MCF 10A (cell line): Measurements from ENCODE around the gene SLC35D1. TPM values are rescaled to one million over a fixed set of nuclear protein-coding genes. Genes with fewer than 3 reads are reported as not detected.

Experiments
- BruUV-seq: library from RNA; stranded (reverse); fragments of 400-500 nt; replicated peaks from 2 replicates; lab custom pipeline; 2021; lab: Mats Ljungman, UMichigan
- CTCF ChIA-PET: fragments of 300-600 bp; sonication (Branson Sonifier 250); formaldehyde crosslinking; extraction: SDS; loops from one replicate; lab custom pipeline; 2021; ENCODE audit warnings: antibody characterized with exemption, inconsistent platforms; lab: Yijun Ruan, JAX
- POLR2A ChIA-PET: fragments of 300-600, 350-650 bp; sonication (Branson Sonifier 250); formaldehyde crosslinking; extraction: SDS; loops from one replicate; lab custom pipeline; 2020; ENCODE audit warnings: antibody characterized with exemption, inconsistent platforms; lab: Yijun Ruan, JAX
- DNase-seq: peaks from one replicate; pipeline ENCODE4 v3.0.0-alpha.2; 2018; ENCODE audit not compliant: unreplicated experiment
- H3K27ac Mint-ChIP-seq: one replicate; pipeline ENCODE4 v1.8.0; 2022; ENCODE audit warnings: mild to moderate bottlenecking, low read depth, mixed read lengths; ENCODE audit not compliant: unreplicated experiment
- H3K27me3 Mint-ChIP-seq: one replicate; pipeline ENCODE4 v1.8.0; 2022; ENCODE audit warnings: mixed read lengths; ENCODE audit not compliant: insufficient read depth, unreplicated experiment
- H3K36me3 Mint-ChIP-seq: one replicate; pipeline ENCODE4 v1.8.0; 2022; ENCODE audit warnings: mild to moderate bottlenecking, moderate library complexity, mixed read lengths; ENCODE audit not compliant: insufficient read depth, unreplicated experiment
- H3K4me1 Mint-ChIP-seq: one replicate; pipeline ENCODE4 v1.8.0; 2022; ENCODE audit warnings: mixed read lengths; ENCODE audit not compliant: insufficient read depth, unreplicated experiment
- H3K4me3 Mint-ChIP-seq: one replicate; pipeline ENCODE4 v1.8.0; 2022; ENCODE audit warnings: mild to moderate bottlenecking, moderate library complexity, mixed read lengths; ENCODE audit not compliant: unreplicated experiment
- H3K9me3 Mint-ChIP-seq: one replicate; pipeline ENCODE4 v1.8.0; 2022; ENCODE audit warnings: mixed read lengths; ENCODE audit not compliant: unreplicated experiment
- intact Hi-C: fragments of 100-400 bp; cut with micrococcal nuclease; formaldehyde crosslinking; loops from 2 replicates; pipeline ENCODE4 v1.14.1; 2022
- total RNA-seq: library from RNA; stranded (reverse); gene quantifications from 2 replicates; pipeline ENCODE4 v1.2.3, GENCODE V29; 2022
- TF ChIP-seq, protein P1 (sequence below): fragments of 200-600 bp; IDR thresholded peaks from one replicate; pipeline ENCODE4 v1.8.0; 2022; ENCODE audit warnings: antibody characterized with exemption, mild to moderate bottlenecking; ENCODE audit not compliant: unreplicated experiment

The SLC35D1 gene
- total RNA-seq, 1 experiment from 2014 or later = 11.5 TPM

DNA sequence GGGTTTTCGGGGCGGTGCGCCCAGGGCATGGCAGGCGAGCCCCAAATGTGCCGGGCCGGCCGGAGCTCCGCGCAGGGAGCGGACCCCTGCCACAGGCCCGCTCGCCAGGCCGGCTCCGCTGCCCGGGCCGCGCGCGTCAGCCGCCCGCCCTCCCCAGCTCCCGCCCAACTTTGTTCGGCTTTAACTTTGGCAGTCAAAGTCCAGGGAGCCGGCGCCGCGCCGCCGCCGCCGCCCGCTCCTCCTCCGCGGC lies 488 bp downstream of the SLC35D1 start:
- intact Hi-C loops = loop anchor here (1.0 to 5.0 kb wide), 3 partner anchors 57 to 126 kb away; no protein-coding TSS in a partner anchor
- BruUV-seq = no TSS peak
- H3K27me3 Mint-ChIP-seq = no peaks in the 10 kb centered on the region
- ChIA-PET POLR2A (interaction anchor here (0.6 to 4.7 kb wide), 24 partner anchors 11 to 508 kb away, joined by 3 to 33 read pairs (median 4); partner anchors contain the start of genes C1orf141, DNAI4 and MIER1), CTCF (interaction anchor here (0.7 to 10.1 kb wide), 9 partner anchors 42 to 782 kb away, joined by 3 to 125 read pairs (median 5); no protein-coding TSS in a partner anchor)
- peaks cover 34% of the 10 kb centered on the region for H3K36me3 Mint-ChIP-seq
- H3K27ac Mint-ChIP-seq = peak overlapping the region; percentile 87
- DNase-seq = no peak
- peaks cover 26% of the 10 kb centered on the region for H3K4me1 Mint-ChIP-seq
- TF ChIP-seq, protein P1, sequence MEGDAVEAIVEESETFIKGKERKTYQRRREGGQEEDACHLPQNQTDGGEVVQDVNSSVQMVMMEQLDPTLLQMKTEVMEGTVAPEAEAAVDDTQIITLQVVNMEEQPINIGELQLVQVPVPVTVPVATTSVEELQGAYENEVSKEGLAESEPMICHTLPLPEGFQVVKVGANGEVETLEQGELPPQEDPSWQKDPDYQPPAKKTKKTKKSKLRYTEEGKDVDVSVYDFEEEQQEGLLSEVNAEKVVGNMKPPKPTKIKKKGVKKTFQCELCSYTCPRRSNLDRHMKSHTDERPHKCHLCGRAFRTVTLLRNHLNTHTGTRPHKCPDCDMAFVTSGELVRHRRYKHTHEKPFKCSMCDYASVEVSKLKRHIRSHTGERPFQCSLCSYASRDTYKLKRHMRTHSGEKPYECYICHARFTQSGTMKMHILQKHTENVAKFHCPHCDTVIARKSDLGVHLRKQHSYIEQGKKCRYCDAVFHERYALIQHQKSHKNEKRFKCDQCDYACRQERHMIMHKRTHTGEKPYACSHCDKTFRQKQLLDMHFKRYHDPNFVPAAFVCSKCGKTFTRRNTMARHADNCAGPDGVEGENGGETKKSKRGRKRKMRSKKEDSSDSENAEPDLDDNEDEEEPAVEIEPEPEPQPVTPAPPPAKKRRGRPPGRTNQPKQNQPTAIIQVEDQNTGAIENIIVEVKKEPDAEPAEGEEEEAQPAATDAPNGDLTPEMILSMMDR = no peak
- peak overlapping the region; percentile 93 for H3K4me3 Mint-ChIP-seq
- H3K9me3 Mint-ChIP-seq = no peaks in the 10 kb centered on the region

DNA sequence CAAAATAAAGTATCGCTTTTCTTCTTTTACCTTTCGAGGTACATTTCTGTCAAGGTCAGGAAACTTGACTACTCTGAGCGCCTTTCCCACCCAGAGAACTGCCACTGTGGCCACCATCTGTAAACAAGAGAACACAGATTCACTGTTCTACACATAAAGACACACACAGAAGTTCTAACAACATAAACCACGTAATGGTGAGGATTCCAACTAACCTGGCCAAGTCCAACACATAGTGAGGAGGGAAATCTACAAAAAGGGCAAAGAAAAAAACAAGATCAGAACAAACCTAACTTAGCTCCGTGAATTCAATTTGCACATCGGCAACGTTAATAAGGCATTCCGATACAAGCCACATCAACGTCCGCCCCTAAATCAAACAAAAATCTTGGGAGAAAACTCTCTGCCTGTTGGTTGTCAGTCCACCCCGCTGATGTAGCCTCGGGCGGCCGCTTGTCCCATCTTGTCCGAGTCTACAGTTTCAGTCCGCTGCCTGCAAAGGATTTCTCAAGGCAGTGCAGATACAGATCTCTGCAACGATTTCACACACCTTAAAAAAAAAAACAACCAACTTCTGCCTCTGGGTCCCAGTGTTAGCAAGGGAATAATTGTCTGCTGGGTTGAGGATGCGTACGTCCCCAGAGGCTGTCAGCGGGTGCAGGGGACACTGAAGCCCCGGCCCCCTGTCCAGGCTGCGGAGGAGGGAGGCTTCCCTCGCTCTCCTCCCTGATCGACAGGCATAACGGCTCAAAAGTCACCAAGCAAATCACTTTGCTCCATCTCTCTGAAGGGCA lies 1.0 kb downstream of the SLC35D1 start:
- Mint-ChIP-seq H3K27ac (peak overlapping the region; percentile 87), H3K4me1 (peaks cover 20% of the 10 kb centered on the region), H3K4me3 (peak overlapping the region; percentile 93), H3K9me3 (no peaks in the 10 kb centered on the region), H3K36me3 (peaks cover 35% of the 10 kb centered on the region), H3K27me3 (no peaks in the 10 kb centered on the region)
- peak; percentile 84 for DNase-seq
- TF ChIP-seq, protein P1 = no peak
- TSS peak; percentile 30 for BruUV-seq
- intact Hi-C loops = loop anchor here (1.0 to 5.0 kb wide), 3 partner anchors 56 to 126 kb away; no protein-coding TSS in a partner anchor
- ChIA-PET POLR2A (interaction anchor here (0.6 to 4.7 kb wide), 27 partner anchors 9 to 304 kb away, joined by 3 to 33 read pairs (median 4); partner anchors contain the start of genes C1orf141, DNAI4 and MIER1), CTCF (interaction anchor here (0.7 to 10.1 kb wide), 9 partner anchors 43 to 781 kb away, joined by 3 to 125 read pairs (median 5); no protein-coding TSS in a partner anchor)

DNA sequence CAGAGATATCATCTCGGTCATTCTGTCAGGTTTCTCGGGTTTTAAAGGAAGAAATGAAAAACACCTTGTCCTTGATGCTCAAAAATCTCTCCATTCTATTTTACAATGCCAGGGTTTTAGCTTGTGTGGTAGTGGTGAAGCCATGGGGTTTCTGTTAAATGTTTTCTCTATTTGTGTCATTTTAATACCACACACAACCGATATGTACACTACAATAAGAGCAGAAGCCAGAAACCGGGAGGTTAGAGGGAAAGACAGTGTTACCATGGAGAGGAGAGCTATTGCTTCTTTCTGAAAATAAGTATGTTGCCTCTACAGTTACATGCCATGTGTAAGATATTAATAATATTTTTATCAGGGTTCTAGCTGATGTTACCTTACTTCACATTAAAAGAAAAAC lies 2.8 kb downstream of the SLC35D1 start:
- Mint-ChIP-seq H3K4me1 (peaks cover 20% of the 10 kb centered on the region), H3K9me3 (no peaks in the 10 kb centered on the region), H3K27ac (peak overlapping the region; percentile 87), H3K27me3 (no peaks in the 10 kb centered on the region), H3K4me3 (no peak overlapping the region), H3K36me3 (peaks cover 35% of the 10 kb centered on the region)
- TF ChIP-seq, protein P1 = no peak
- POLR2A ChIA-PET = interaction anchor here (0.7 to 4.7 kb wide), 9 partner anchors 9 to 164 kb away, joined by 3 to 33 read pairs (median 4); no protein-coding TSS in a partner anchor
- no peak for DNase-seq
- CTCF ChIA-PET = interaction anchor here (0.6 to 10.1 kb wide), 5 partner anchors 50 to 98 kb away, joined by 3 to 125 read pairs (median 4); no protein-coding TSS in a partner anchor
- intact Hi-C loops = loop anchor here (5.0 kb wide), 1 partner anchor 124 kb away; no protein-coding TSS in a partner anchor
- BruUV-seq = no TSS peak
